Naive B cell (primary cell): ENCODE data around the gene TAX1BP1. TPM values are rescaled to one million over a fixed set of nuclear protein-coding genes. Genes with fewer than 3 reads are reported as not detected.
A peak's percentile ranks its signal among the peaks of the same experiment; 100 is the strongest.

Experiments used
- ATAC-seq, 2 donors: fragments of 150-1000 bp; cut with Tn5 transposase; 2 replicates each; pipeline ENCODE4 v1.10.0; 2021; ENCODE audit warnings: low read depth in 2 of 2, mild to moderate bottlenecking in 2 of 2, moderate library complexity in 2 of 2
- DNase-seq: peaks from one replicate; pipeline ENCODE4 v3.0.0; 2022
- H3K27ac Mint-ChIP-seq, 6 donors: one replicate each; pipeline ENCODE4 v1.8.0; 2020 to 2022; ENCODE audit warnings: mild to moderate bottlenecking in 6 of 6, mixed read lengths in 6 of 6, moderate library complexity in 5 of 6, inconsistent platforms in 2 of 6
- H3K27me3 Mint-ChIP-seq, 3 donors: one replicate each; pipeline ENCODE4 v1.8.0; 2021 to 2022; ENCODE audit warnings: mixed read lengths in 3 of 3, mild to moderate bottlenecking in 1 of 3
- H3K36me3 Mint-ChIP-seq, 2 donors: one replicate each; pipeline ENCODE4 v1.8.0; 2020 to 2022; ENCODE audit warnings: mixed read lengths in 2 of 2, inconsistent platforms in 1 of 2, mild to moderate bottlenecking in 1 of 2
- H3K4me1 Mint-ChIP-seq, 3 donors: one replicate each; pipeline ENCODE4 v1.8.0; 2020 to 2022; ENCODE audit warnings: mixed read lengths in 3 of 3, inconsistent platforms in 1 of 3, mild to moderate bottlenecking in 1 of 3, moderate library complexity in 1 of 3
- H3K4me3 Mint-ChIP-seq, 8 donors: one replicate each; pipeline ENCODE4 v1.8.0; 2020 to 2022; ENCODE audit warnings: mild to moderate bottlenecking in 8 of 8, mixed read lengths in 8 of 8, moderate library complexity in 8 of 8, inconsistent platforms in 2 of 8
- H3K9me3 Mint-ChIP-seq, 7 donors: one replicate each; pipeline ENCODE4 v1.8.0; 2020 to 2022; ENCODE audit warnings: mixed read lengths in 7 of 7, mild to moderate bottlenecking in 5 of 7, inconsistent platforms in 2 of 7, moderate library complexity in 1 of 7
- polyA plus RNA-seq, 6 donors: library from polyadenylated mRNA; unstranded; fragments of 300-500 nt; fragmentation: Illumina TruSeq; gene quantifications; one replicate each; pipeline ENCODE4 v1.2.3, GENCODE V29; 2021; ENCODE audit warnings: low read depth in 6 of 6

Gene TAX1BP1
- polyA plus RNA-seq = 100 to 1,000 TPM in 3 of 6 donors, 10 to 100 TPM in 3; 89.4 to 111 (median 100) TPM

DNA sequence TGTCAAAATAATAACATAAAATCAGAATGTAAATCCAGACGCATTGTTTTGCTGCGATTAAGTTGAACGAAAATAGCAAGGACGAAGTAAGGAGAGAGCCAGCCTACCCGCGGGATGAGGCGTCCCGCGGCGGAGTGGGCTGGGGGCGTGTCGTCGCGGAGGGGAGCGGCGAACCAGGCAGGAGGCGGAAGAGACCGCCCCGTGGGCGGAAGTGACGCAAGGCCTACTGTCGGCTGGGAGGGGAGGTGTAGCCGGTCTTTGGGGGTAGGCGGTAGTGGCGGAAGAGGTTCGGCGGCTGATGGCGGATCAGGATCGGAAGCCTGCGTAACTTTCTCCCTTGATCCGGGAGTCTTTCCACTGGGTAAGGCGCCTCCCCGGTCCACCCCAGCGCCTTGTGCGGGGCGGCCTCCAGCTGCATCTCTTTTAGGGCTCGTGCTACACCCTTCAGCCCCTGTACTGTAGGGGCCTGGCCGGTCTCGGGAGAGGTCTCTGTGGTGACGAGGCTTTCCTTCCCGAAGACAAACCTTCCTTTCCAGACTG lies at the start of gene TAX1BP1:
TSS of gene TAX1BP1 (plus strand) at position 254 of the 540 bp plus-strand sequence. CDS start 8,363 bp downstream, outside the sequence.
- Mint-ChIP-seq H3K4me3 (peak within 1 kb of the TSS; percentile 94 to 100 (median 99)), H3K27me3 (peaks cover 0 to 5% (median 0%) of the 10 kb centered on the region in 3 donors), H3K27ac (peak within 1 kb of the TSS; percentile 98 to 99 (median 98)), H3K9me3 (peaks cover 0 to 2% (median 0%) of the 10 kb centered on the region in 7 donors), H3K36me3 (peaks cover 0 to 8% of the 10 kb centered on the region in 2 donors), H3K4me1 (peaks cover 18 to 41% (median 33%) of the 10 kb centered on the region in 3 donors)
- peak; percentile 94 for DNase-seq
- peak; percentile 91 to 92 for ATAC-seq

DNA sequence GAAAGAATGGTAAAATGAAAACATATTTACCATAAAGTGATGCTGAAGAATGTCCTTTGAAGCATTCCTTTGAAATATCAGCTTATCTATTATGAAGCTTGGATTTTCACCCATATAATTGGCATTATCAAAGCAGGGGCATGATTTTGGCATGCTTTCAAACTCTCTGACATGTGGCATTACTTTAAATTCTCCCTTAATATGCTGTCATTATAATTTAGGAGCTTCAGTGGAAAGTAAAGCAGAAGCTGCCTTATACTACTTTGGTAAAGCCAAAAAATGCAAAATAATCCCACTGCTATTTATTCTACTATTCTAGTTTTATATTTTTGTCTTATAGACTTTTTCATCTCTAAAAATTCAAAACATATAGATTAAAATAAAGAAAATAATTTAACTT lies 49.3 kb upstream of the TAX1BP1 start:
- H3K27ac Mint-ChIP-seq = no peak overlapping the region
- peaks cover 4 to 16% (median 8%) of the 10 kb centered on the region in 7 donors for H3K9me3 Mint-ChIP-seq
- no peak overlapping the region for H3K4me3 Mint-ChIP-seq
- ATAC-seq (no peak), DNase-seq (no peak)
- peaks cover 4 to 8% (median 6%) of the 10 kb centered on the region in 3 donors for H3K4me1 Mint-ChIP-seq
- H3K36me3 Mint-ChIP-seq = peaks cover 7 to 9% of the 10 kb centered on the region in 2 donors
- H3K27me3 Mint-ChIP-seq = peaks cover 0 to 9% (median 9%) of the 10 kb centered on the region in 3 donors

DNA sequence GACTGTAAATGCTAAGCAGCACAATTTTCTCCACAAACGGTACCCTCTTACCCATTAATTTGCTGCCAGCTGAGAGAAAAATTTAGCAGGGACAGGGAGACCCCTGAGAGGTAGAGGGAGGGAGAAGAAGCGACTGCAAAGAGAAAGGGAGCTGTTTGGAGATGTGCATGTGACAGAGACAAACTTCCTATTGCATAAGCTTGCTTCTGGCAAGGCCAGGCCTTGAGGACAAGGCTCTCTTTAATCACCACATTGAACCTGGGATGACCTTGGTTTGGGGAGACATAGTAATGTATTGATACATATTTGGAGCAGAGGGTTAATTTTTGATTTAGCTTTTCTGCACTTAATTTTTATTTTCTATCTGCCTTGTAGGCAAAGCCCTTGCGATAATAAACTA lies 46.2 kb upstream of the TAX1BP1 start:
- Mint-ChIP-seq H3K27ac (no peak overlapping the region), H3K27me3 (no peaks in the 10 kb centered on the region), H3K4me1 (peaks cover 14 to 21% (median 17%) of the 10 kb centered on the region in 3 donors), H3K36me3 (no peaks in the 10 kb centered on the region), H3K4me3 (peak overlapping the region in 1 of 8 donors; percentile 55), H3K9me3 (no peaks in the 10 kb centered on the region)
- DNase-seq (no peak), ATAC-seq (no peak)

DNA sequence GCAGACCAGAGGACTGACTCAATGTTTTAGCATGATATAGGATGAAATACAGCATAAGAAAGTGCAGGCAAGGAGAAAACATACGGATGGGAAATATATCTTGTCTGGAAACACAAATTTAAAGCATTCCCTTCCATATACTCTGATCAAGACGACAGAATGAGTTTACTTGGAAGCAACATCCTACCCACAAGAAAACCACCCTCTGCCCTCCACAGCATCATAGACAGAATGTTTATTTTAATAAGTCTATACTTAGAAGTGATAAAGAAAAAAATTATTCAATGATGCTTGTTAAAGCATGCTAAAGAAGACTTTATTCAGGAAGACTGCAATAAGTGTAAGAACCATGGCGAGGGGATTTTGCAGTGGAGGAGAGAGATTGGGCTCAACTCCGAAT lies 44.9 kb upstream of the TAX1BP1 start:
- Mint-ChIP-seq H3K4me3 (no peak overlapping the region), H3K36me3 (no peaks in the 10 kb centered on the region), H3K27me3 (no peaks in the 10 kb centered on the region), H3K9me3 (no peaks in the 10 kb centered on the region), H3K27ac (peak overlapping the region in 1 of 6 donors; percentile 69), H3K4me1 (peaks cover 8 to 18% (median 10%) of the 10 kb centered on the region in 3 donors)
- ATAC-seq (no peak), DNase-seq (no peak)

DNA sequence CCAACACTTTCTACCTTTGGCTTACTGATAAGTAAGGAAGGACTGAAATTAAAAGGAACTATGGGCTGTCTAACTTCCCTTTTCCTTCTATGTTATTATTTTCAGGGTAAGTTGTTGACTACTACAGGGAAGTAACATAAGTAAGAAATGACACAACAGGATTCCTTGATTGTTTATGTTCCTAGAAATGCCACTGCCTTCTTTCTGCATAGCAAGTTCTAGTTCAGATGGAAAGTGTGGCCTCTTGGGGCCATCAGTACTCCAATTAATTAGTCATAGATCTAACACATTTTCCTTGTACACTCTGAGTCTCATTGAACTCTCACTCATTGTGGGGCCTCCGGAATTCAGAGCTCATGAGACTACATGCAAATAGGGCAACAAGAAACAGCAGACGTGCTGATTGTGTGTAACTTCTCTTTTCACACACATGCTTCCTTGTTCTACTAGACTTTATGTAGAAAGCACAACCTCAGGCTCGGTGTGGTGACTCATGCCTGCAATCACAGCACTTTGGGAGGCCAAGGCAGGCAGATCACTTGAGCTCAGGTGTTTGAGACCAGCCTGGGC lies 42.0 kb upstream of the TAX1BP1 start:
- H3K9me3 Mint-ChIP-seq = no peaks in the 10 kb centered on the region
- peak; percentile 89 to 94 for ATAC-seq

DNA sequence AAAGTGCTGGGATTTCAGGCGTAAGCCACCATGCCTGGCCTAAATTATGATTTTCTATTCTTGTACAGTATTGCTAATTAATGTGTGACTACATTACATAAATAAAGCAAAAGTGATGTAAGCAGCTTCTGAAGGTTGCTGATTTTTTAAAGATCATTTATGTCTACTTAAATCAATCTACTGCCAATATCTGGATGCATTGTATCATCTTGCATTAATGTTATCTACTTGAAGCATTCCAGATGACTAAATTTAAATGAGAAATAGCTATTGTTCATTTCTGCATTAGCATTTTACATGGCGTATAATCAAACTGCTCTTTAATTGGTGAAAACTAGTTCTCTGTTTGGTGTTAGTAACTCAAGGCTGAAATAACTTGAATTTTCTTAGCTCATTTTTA lies 40.2 kb upstream of the TAX1BP1 start:
- H3K4me1 Mint-ChIP-seq = peaks cover 8 to 18% (median 9%) of the 10 kb centered on the region in 3 donors
- peaks cover 7 to 17% (median 12%) of the 10 kb centered on the region in 3 donors for H3K27me3 Mint-ChIP-seq
- H3K9me3 Mint-ChIP-seq = no peaks in the 10 kb centered on the region
- no peak for DNase-seq
- no peak overlapping the region for H3K27ac Mint-ChIP-seq
- H3K36me3 Mint-ChIP-seq = no peaks in the 10 kb centered on the region
- no peak overlapping the region for H3K4me3 Mint-ChIP-seq
- no peak for ATAC-seq

More for the DNA sequence above, 42.0 kb upstream of the TAX1BP1 start:
- H3K27me3 Mint-ChIP-seq = peaks cover 5 to 8% (median 7%) of the 10 kb centered on the region in 3 donors
- peak overlapping the region; percentile 2 to 94 (median 78) for H3K27ac Mint-ChIP-seq
- no peaks in the 10 kb centered on the region for H3K36me3 Mint-ChIP-seq
- H3K4me1 Mint-ChIP-seq = peaks cover 8 to 18% (median 9%) of the 10 kb centered on the region in 3 donors
- H3K4me3 Mint-ChIP-seq = peak overlapping the region in 3 of 8 donors; percentile 23 to 26 (median 25)
- DNase-seq = peak; percentile 10

DNA sequence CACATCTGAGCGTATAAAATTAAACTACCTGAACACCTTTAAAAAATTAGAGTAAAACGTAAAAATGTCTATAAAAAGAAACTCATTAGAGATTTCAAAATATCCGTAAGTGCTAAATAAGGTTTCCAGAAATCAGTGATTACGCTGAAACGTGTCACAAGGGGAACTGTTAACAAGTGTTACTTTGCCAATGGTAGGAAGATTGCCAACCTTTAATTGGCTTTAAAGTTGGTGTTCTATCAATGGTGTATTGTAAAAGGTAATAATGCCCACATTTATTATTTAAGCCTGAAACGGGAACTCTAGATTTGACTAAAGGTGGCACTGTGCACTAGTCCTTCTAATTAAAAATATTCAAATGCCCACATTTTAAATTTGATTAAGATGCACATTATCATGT lies 39.5 kb upstream of the TAX1BP1 start:
- peaks cover 0 to 2% (median 0%) of the 10 kb centered on the region in 7 donors for H3K9me3 Mint-ChIP-seq
- H3K27ac Mint-ChIP-seq = no peak overlapping the region
- H3K4me3 Mint-ChIP-seq = no peak overlapping the region
- no peaks in the 10 kb centered on the region for H3K36me3 Mint-ChIP-seq
- peaks cover 14 to 19% (median 17%) of the 10 kb centered on the region in 3 donors for H3K27me3 Mint-ChIP-seq
- ATAC-seq = no peak
- H3K4me1 Mint-ChIP-seq = peaks cover 8 to 18% (median 9%) of the 10 kb centered on the region in 3 donors
- no peak for DNase-seq

DNA sequence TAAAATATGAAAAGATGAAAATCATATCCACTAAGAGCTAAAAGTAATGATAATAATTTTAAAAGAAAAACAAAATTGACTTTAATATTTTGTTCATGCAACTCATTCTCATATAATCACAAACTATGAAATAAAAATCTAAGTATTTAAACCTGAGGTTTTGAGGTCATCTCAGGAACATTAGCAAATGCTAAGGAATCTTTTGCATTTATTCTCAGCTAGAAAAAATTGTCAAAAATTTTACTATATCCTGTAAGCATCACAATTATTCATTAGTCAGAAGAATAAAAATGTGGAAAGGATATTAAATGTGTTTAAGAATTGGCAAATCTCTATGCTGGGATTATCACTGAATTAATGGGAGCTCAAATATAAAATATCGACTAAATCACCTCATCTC lies 36.8 kb upstream of the TAX1BP1 start:
- H3K4me3 Mint-ChIP-seq = no peak overlapping the region
- ATAC-seq = no peak

DNA sequence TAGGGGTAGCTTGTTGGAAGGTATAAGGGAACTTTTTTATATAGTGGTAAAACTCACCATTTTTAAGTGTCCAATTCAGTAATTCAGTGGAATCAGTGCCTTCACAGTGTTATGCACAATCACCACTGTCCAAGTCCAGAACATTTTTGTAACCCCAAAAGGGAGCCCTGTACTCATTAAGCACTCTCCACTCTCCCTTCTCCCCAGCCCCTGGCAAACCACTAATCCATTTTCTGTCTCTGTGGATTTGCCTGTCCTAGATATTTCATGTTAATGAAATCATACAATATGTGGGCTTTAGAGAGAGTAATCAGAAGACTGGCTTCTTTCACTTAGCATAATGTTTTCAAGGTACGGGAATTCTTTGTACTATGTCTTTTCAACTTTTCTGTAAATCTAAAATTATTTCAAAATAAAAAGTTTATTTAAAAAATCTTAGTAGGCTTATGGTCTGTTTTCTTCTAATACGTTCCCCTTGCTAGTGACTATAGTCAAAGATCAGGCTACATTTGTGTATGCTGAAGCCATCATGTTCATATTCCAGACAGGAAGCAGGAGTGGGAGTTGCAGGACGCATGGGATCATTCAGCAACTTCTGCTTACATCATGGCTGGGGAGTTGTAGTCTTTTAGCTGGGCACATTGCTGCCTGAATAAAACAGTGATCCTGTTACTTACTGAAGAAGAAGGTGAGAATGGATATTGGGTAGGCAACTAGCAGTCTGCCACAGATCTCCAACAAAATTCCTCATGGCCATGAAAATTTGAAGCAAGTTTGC lies 35.4 kb upstream of the TAX1BP1 start:
- H3K27ac Mint-ChIP-seq = no peak overlapping the region
- H3K4me1 Mint-ChIP-seq = no peaks in the 10 kb centered on the region
- H3K27me3 Mint-ChIP-seq = peaks cover 17 to 22% (median 20%) of the 10 kb centered on the region in 3 donors

More for the DNA sequence above, 36.8 kb upstream of the TAX1BP1 start:
- H3K9me3 Mint-ChIP-seq = peaks cover 0 to 2% (median 0%) of the 10 kb centered on the region in 7 donors
- H3K27me3 Mint-ChIP-seq = peaks cover 17 to 20% (median 17%) of the 10 kb centered on the region in 3 donors
- H3K4me1 Mint-ChIP-seq = peaks cover under 1 to 5% (median 4%) of the 10 kb centered on the region in 3 donors
- H3K27ac Mint-ChIP-seq = no peak overlapping the region
- DNase-seq = no peak
- H3K36me3 Mint-ChIP-seq = no peaks in the 10 kb centered on the region

DNA sequence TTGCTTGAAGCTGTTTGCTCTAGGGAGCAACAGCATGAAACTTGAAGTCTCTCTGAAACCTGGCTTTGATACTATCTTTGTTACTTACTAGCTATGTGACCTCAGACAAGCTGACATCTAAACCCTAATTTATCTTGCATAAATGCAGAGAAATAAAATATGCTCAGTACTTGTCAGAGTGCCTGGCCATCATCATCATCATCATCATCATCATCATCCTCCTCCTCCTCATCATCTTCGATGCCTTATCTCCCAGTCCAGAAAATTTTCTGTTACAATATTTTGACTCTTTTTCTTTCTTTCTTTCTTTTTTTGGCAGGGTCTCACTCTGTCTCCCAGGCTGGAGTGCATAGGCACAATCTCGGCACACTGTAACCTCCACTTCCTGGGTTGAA lies 34.8 kb upstream of the TAX1BP1 start:
- H3K27me3 Mint-ChIP-seq = peaks cover 17 to 22% (median 20%) of the 10 kb centered on the region in 3 donors
- peaks cover 0 to 2% (median 0%) of the 10 kb centered on the region in 7 donors for H3K9me3 Mint-ChIP-seq
- DNase-seq (no peak), ATAC-seq (no peak)
- H3K27ac Mint-ChIP-seq = no peak overlapping the region
- H3K4me1 Mint-ChIP-seq = no peaks in the 10 kb centered on the region
- no peaks in the 10 kb centered on the region for H3K36me3 Mint-ChIP-seq
- peak overlapping the region in 1 of 8 donors; percentile 64 for H3K4me3 Mint-ChIP-seq

More for the DNA sequence above, 35.4 kb upstream of the TAX1BP1 start:
- H3K9me3 Mint-ChIP-seq = peaks cover 0 to 2% (median 0%) of the 10 kb centered on the region in 7 donors
- H3K4me3 Mint-ChIP-seq = no peak overlapping the region
- no peaks in the 10 kb centered on the region for H3K36me3 Mint-ChIP-seq
- no peak for DNase-seq
- no peak for ATAC-seq

DNA sequence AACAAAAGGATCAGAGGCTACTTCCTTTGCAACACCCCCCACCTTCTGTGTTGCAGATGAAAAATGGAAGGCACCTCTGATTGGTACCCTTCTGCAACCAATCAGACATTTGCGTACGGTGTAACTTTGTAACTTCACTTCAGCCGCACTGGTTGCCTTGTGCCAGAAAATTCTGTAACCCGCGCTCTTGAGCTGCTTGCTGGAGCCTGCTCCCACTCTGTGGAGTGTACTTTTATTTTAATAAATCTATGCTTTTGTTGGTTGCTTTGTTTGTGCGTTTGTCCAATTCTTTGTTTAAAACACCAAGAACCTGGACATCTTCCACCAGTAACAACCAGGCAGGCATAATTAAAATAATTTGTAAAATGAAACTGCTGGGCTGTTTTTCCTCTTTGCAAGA lies 31.5 kb upstream of the TAX1BP1 start:
- no peak overlapping the region for H3K27ac Mint-ChIP-seq
- H3K4me3 Mint-ChIP-seq = no peak overlapping the region
- peaks cover 9 to 16% (median 13%) of the 10 kb centered on the region in 3 donors for H3K27me3 Mint-ChIP-seq
- H3K36me3 Mint-ChIP-seq = no peaks in the 10 kb centered on the region
- peaks cover 0 to 7% (median 5%) of the 10 kb centered on the region in 7 donors for H3K9me3 Mint-ChIP-seq
- DNase-seq (no peak), ATAC-seq (no peak)
- peaks cover 3 to 6% (median 5%) of the 10 kb centered on the region in 3 donors for H3K4me1 Mint-ChIP-seq

DNA sequence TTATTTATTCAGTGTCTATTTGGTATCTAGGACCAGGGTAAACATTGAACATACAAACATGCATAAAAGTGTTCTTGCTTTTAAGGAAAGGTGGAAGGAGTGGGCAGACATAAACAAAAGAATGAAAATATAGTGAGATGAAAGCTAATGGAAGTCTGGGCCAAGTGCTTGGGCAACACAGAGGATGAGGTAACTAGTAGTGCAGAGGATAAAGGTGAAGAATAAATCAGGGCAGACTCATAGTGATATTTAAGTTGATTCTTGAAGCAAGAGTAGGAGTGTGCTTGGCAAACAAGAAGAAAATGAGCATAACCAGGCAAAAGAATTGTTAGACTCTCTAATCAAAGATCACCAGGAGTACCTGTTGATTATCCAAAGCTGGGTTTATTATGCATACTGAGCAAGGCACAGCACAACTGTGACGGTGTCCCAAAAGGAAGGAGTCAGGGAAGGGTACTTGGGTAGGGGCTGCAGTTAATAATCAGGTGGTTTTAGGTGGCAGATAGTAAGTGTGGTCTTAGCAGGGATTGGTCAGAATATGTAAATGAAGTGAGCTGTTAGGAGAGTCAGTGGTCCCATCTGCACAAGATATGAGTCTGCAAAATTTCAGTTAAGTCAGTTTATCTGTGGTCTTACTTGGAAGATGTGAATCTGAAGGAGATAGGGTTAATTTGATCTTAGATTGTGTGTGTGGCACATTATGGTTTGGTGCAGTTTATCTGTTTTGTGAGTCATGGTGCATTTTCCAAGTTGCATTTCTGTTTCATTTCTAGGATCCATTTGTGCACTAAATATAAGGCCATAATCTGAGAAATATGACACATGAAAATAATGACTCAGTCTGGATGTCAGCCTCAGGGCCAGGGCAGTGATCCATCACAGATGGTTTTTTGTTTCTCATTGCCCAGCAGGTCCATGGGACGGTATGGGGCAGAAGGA lies 30.6 kb upstream of the TAX1BP1 start:
- ATAC-seq = no peak
- H3K27me3 Mint-ChIP-seq = peaks cover 1 to 16% (median 9%) of the 10 kb centered on the region in 3 donors
- peaks cover 3 to 10% (median 5%) of the 10 kb centered on the region in 3 donors for H3K4me1 Mint-ChIP-seq

More for the DNA sequence above, 30.6 kb upstream of the TAX1BP1 start:
- no peak for DNase-seq
- H3K9me3 Mint-ChIP-seq = peaks cover 0 to 7% (median 5%) of the 10 kb centered on the region in 7 donors
- no peaks in the 10 kb centered on the region for H3K36me3 Mint-ChIP-seq
- no peak overlapping the region for H3K27ac Mint-ChIP-seq
- H3K4me3 Mint-ChIP-seq = no peak overlapping the region
